ENCODE measurements around the gene HRH2.

HRH2 gene

DNA sequence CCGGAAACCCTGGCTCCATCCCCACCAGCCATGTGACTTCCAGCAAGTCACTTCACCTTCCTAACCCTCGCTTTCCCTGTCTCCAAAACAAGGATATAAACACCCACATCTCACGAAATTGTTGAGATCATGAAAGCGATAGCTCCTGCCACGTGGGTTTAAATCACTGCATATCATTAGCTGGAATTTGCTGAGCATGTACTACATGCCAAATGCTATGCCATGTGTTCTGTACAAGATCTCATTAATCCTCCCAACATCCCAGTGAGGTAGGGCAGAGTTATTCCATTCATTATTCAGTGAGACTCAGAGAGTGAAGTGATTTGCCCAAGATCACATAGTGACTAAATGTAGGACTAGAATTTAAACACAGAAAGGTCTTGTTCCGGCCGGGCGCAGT lies 29.2 kb upstream of the HRH2 start:
- TF ChIP-seq, protein P1, sequence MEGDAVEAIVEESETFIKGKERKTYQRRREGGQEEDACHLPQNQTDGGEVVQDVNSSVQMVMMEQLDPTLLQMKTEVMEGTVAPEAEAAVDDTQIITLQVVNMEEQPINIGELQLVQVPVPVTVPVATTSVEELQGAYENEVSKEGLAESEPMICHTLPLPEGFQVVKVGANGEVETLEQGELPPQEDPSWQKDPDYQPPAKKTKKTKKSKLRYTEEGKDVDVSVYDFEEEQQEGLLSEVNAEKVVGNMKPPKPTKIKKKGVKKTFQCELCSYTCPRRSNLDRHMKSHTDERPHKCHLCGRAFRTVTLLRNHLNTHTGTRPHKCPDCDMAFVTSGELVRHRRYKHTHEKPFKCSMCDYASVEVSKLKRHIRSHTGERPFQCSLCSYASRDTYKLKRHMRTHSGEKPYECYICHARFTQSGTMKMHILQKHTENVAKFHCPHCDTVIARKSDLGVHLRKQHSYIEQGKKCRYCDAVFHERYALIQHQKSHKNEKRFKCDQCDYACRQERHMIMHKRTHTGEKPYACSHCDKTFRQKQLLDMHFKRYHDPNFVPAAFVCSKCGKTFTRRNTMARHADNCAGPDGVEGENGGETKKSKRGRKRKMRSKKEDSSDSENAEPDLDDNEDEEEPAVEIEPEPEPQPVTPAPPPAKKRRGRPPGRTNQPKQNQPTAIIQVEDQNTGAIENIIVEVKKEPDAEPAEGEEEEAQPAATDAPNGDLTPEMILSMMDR (IDR thresholded peaks at IDR 0.05; ENCODE audit: low read depth, low read length) = no peak
- no peak for DNase-seq (ENCODE audit: extremely low read depth, low read depth)

DNA sequence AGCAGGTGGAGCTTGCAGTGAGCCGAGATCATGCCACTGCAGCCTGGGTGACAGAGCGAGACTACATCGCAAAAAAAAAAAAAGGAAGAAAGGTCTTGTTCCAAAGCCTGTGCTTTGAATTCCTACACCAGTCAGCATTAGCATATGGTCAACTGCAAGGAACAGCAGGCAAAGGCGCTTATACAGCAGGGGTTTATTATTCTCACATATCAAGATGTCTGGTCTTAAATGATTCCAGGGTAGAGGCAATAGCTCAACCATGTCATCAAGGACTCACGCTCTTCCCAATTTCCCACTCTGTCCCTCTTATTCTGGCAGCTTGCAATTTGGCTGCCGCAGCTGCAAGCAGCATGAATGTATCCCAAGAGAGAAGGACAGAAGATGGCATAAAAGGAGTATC lies 28.6 kb upstream of the HRH2 start:
- DNase-seq (ENCODE audit: extremely low read depth, low read depth) = no peak
- TF ChIP-seq, protein P1 (IDR thresholded peaks at IDR 0.05; ENCODE audit: low read depth, low read length) = no peak

DNA sequence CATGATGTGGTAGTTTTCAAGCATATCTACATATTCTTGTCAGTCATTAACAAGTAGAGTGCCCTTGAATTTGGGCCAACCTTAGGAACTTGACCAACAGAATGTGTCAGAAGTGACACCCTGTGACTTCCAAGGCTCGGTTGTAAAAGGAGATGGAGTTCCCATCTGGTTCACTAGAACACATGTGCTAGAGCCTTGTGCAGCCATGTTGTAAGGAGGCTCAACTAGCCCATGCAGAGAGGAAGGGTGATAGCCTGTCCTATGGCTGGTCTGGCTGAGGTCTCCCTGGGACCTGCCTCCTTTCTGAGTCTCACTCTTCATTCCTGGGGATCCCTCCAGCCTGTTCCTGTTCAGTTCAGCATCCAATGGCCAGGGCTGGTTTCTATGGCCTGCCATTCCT lies 28.1 kb upstream of the HRH2 start:
- TF ChIP-seq, protein P1 (IDR thresholded peaks at IDR 0.05; ENCODE audit: low read depth, low read length) = no peak
- DNase-seq (ENCODE audit: extremely low read depth, low read depth) = no peak

DNA sequence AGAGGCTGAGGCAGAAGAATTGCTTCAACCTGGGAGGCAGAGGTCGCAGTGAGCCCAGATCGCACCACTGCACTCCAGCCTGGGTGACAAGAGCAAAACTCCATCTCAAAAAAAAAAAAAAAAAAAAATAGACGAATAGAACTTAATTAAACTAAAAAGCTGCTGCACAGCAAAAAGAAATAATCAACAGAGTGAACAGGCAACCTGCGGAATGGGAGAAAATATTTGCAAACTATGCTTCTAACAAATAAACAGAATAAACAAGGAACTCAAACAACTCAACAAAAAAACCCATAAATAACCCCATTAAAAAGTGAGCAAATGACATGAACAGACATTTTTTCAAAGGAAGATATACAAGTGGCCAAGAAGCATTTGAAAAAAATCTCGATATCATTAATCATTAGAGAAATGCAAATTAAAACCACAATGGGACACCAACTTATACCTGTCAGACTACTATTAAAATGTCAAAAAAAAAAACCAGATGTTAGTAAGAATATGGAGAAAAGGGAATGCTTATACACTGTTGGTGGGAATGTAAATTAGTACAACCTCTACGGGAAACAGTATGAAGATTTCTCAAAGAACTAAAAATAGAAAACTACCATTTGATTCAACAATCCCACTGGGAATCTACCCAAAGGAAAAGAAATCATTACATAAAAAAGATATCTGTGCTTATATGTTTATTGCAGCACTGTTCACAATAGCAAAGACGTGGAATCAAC lies 21.9 kb upstream of the HRH2 start:
- TF ChIP-seq, protein P1 (IDR thresholded peaks at IDR 0.05; ENCODE audit: low read depth, low read length) = no peak
- DNase-seq (ENCODE audit: extremely low read depth, low read depth) = no peak

DNA sequence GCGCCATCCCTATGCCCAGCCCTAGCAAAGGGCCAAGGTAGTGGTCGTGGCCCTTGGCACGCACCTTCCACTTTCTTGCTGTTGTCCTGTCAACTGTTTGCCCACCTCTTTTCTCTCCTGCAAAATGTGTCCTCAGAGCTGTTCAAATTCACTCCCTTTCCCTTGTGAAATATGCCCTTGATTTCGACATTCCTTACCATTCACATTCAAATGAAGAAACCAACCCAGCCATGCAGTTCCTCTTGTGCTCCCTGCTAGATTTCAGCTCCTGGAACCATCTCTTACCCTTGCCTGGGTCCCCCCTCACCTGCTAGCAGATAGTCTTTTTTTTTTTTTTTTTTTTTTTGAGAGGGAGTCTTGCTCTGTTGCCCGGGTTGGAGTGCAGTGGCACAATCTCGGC lies 19.6 kb upstream of the HRH2 start:
- TF ChIP-seq, protein P1 (IDR thresholded peaks at IDR 0.05; ENCODE audit: low read depth, low read length) = no peak
- DNase-seq (ENCODE audit: extremely low read depth, low read depth) = no peak

DNA sequence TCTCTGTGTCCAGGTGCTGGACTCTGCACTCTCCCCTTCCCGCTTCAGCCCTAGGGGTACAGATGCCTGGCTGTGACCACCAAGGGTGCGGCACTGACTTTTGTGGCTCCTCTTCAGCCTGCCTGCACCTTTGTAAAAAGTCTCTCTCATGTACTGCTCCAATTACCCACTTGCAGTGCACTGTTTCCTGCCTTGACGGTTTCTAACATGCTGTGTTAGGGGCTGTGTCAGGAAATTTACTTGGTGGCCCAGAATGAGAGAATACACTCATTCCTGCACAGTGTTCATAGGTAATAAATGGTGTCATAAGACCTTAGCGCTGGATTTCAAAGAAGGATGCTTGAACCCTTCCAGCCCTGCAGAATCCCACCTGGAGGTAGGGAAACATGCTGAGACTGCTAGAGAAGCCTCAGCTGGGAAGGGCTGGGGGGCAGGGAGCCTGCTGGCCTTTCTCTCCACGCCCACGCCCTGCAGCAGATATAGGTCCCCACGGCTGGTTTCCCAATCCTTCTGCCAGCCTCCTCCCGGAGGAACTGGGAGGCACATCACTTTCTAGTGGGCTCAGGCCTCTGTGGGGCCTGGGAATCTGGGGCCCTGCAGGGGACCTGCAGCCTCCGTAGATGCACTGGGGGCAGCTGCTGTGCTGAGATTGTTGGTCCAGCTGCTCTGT lies 17.6 kb upstream of the HRH2 start:
- no peak for DNase-seq (ENCODE audit: extremely low read depth, low read depth)
- TF ChIP-seq, protein P1 (IDR thresholded peaks at IDR 0.05; ENCODE audit: low read depth, low read length) = no peak

DNA sequence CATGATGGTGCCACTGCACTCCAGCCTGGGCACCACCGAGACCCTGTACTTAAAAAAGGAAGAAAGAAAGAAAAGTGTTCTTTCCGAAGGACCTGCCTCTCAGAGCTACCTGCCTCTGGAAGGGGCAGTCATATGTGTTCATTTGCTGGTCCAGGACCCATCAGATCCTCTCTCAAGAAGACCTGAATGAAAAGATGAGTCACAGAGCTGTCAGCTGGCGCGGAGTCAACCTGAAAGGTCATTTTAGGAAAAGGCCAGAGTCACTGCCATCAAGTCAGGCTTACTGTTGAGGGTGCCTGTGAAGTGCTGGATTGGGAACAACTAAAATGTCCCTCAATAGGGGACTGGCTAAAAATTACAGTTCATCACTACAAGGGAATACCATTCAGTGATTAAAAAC lies 14.9 kb upstream of the HRH2 start:
- TF ChIP-seq, protein P1 (IDR thresholded peaks at IDR 0.05; ENCODE audit: low read depth, low read length) = no peak
- DNase-seq (ENCODE audit: extremely low read depth, low read depth) = no peak
